HEK293 (cell line): ENCODE results near the gene RGS11.

ENCODE experiments used
- CTCF ChIA-PET: fragments of 350-600 bp; formaldehyde crosslinking; extraction: SDS; loops from one replicate; lab custom pipeline; 2021; ENCODE audit warnings: antibody characterized with exemption; lab: Yijun Ruan, JAX
- POLR2A ChIA-PET: fragments of 300-600 bp; formaldehyde crosslinking; extraction: SDS; loops from one replicate; lab custom pipeline; 2020; ENCODE audit warnings: antibody characterized with exemption, inconsistent platforms; lab: Yijun Ruan, JAX
- H3K27ac ChIP-seq: fragments of 200-500 bp; sonication (Bioruptor generic); 2 replicates; pipeline ENCODE4 v1.5.1; 2014; ENCODE audit warnings: low read depth, low read length, control low read depth, inconsistent platforms; ENCODE audit errors: extremely low read depth
- H3K36me3 ChIP-seq, 2 experiments: fragments of 200-500 bp in 1 of 2; sonication (Bioruptor generic) in 1 of 2; 1 replicate in 1 of 2; 2 replicates in 1 of 2; pipeline ENCODE4 v1.5.1; 2014 to 2017; ENCODE audit warnings: inconsistent platforms in 2 of 2, low read length in 2 of 2; ENCODE audit not compliant: control insufficient read depth in 2 of 2, insufficient read depth in 1 of 2
- H3K4me1 ChIP-seq: fragments of 200-500 bp; sonication (Bioruptor generic); 2 replicates; pipeline ENCODE4 v1.5.1; 2014; ENCODE audit warnings: mild to moderate bottlenecking, low read length, inconsistent platforms; ENCODE audit not compliant: control insufficient read depth, insufficient read depth
- H3K4me3 ChIP-seq: 2 replicates; pipeline ENCODE4 v1.5.1; 2011; ENCODE audit warnings: low read depth, mild to moderate bottlenecking, control low read depth, low read length, moderate library complexity
- H3K9me3 ChIP-seq: fragments of 200-500 bp; sonication (Bioruptor generic); 2 replicates; pipeline ENCODE4 v1.5.1; 2014; ENCODE audit warnings: low read depth, low read length, inconsistent platforms; ENCODE audit not compliant: control insufficient read depth, insufficient read depth
- HOXA7 ChIP-seq: sonication (generic); formaldehyde crosslinking; IDR thresholded peaks from 2 replicates; pipeline ENCODE4 v1.8.1; 2022; ENCODE audit warnings: missing genetic modification reagents, borderline replicate concordance
- KLF7 ChIP-seq: fragments of 450-650 bp; formaldehyde crosslinking; IDR thresholded peaks from 2 replicates; pipeline ENCODE4 v1.5.1; 2016; ENCODE audit warnings: missing biosample characterization, missing genetic modification characterization, borderline replicate concordance
- PRDM2 ChIP-seq: fragments of 450-650 bp; formaldehyde crosslinking; IDR thresholded peaks from 2 replicates; pipeline ENCODE4 v1.5.1; 2016; ENCODE audit warnings: missing biosample characterization, missing genetic modification characterization, borderline replicate concordance
- SP7 ChIP-seq: fragments of 450-650 bp; formaldehyde crosslinking; IDR thresholded peaks from 2 replicates; pipeline ENCODE4 v1.5.1; 2016; ENCODE audit warnings: missing biosample characterization, missing genetic modification characterization
- ZBTB21 ChIP-seq: fragments of 450-650 bp; formaldehyde crosslinking; IDR thresholded peaks from 2 replicates; pipeline ENCODE4 v1.5.1; 2017; ENCODE audit warnings: missing biosample characterization, missing genetic modification characterization
- ZNF121 ChIP-seq: fragments of 450-650 bp; formaldehyde crosslinking; IDR thresholded peaks from 2 replicates; pipeline ENCODE4 v1.5.1; 2016; ENCODE audit warnings: missing biosample characterization, missing genetic modification characterization
- ZNF148 ChIP-seq: fragments of 450-650 bp; formaldehyde crosslinking; IDR thresholded peaks from 2 replicates; pipeline ENCODE4 v1.5.0; 2017; ENCODE audit warnings: missing biosample characterization, missing genetic modification characterization, borderline replicate concordance
- ZNF155 ChIP-seq: fragments of 450-650 bp; formaldehyde crosslinking; IDR thresholded peaks from 2 replicates; pipeline ENCODE4 v1.5.1; 2016; ENCODE audit warnings: missing biosample characterization, missing genetic modification characterization
- ZNF18 ChIP-seq: fragments of 450-650 bp; formaldehyde crosslinking; IDR thresholded peaks from 2 replicates; pipeline ENCODE4 v1.5.1; 2016; ENCODE audit warnings: missing biosample characterization, missing genetic modification characterization
- ZNF214 ChIP-seq: fragments of 450-650 bp; formaldehyde crosslinking; IDR thresholded peaks from 2 replicates; pipeline ENCODE4 v1.5.1; 2017; ENCODE audit warnings: missing biosample characterization, mild to moderate bottlenecking, missing genetic modification characterization, borderline replicate concordance
- ZNF248 ChIP-seq: fragments of 450-650 bp; formaldehyde crosslinking; IDR thresholded peaks from 2 replicates; pipeline ENCODE4 v1.5.1; 2017; ENCODE audit warnings: missing biosample characterization, missing genetic modification characterization
- ZNF280D ChIP-seq: fragments of 450-650 bp; formaldehyde crosslinking; IDR thresholded peaks from 2 replicates; pipeline ENCODE4 v1.5.1; 2016; ENCODE audit warnings: missing biosample characterization, missing genetic modification characterization
- ZNF292 ChIP-seq: fragments of 450-650 bp; formaldehyde crosslinking; IDR thresholded peaks from 2 replicates; pipeline ENCODE4 v1.5.1; 2016; ENCODE audit warnings: low read depth, missing biosample characterization, missing genetic modification characterization, borderline replicate concordance
- ZNF404 ChIP-seq: fragments of 450-650 bp; formaldehyde crosslinking; IDR thresholded peaks from 2 replicates; pipeline ENCODE4 v1.5.1; 2017; ENCODE audit warnings: missing biosample characterization, missing genetic modification characterization
- ZNF423 ChIP-seq: fragments of 450-650 bp; formaldehyde crosslinking; IDR thresholded peaks from 2 replicates; pipeline ENCODE4 v1.5.1; 2016; ENCODE audit warnings: missing biosample characterization, missing genetic modification characterization
- ZNF549 ChIP-seq: fragments of 450-650 bp; IDR thresholded peaks from 2 replicates; pipeline ENCODE4 v1.5.1; 2018; ENCODE audit warnings: missing biosample characterization, missing genetic modification characterization, mild to moderate bottlenecking, inconsistent platforms, moderate library complexity
- ZNF843 ChIP-seq: fragments of 450-650 bp; formaldehyde crosslinking; IDR thresholded peaks from 2 replicates; pipeline ENCODE4 v1.5.1; 2016; ENCODE audit warnings: missing biosample characterization, missing genetic modification characterization
- ZSCAN30 ChIP-seq: fragments of 450-650 bp; IDR thresholded peaks from 2 replicates; pipeline ENCODE4 v1.5.1; 2018; ENCODE audit warnings: missing biosample characterization, mild to moderate bottlenecking, missing genetic modification characterization, moderate library complexity
- TF ChIP-seq, protein P1 (sequence below): fragments of 450-650 bp; formaldehyde crosslinking; IDR thresholded peaks from 2 replicates; pipeline ENCODE4 v1.5.1; 2016; ENCODE audit warnings: missing biosample characterization, missing genetic modification characterization

The RGS11 gene

DNA sequence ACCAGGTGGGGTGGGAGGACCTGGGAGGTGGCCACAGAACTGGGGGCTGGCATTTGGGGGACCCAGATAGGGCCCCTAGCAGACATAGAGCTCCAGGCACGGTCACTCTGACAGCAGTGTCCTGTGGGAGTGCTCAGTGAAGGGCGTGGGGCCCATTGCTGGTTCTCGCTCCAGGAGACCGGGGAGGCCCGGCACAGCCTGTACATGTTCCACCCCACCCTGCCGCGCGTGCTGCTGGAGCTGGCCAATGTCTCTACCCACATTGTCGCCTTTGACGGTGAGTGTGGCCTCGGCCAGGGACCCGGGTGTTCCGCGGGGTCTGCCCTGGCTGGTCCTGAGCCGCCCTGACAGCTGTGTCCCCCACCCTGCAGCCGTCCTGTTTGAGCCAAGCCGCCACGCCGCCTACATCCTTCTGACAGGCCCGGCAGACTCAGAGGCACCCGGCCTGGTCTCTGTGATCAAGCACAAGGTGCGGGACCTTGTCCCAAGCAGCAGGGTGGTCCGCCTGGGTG is 11.2 kb downstream of the RGS11 start:
- Histone ChIP-seq H3K27ac (no peak overlapping the region), H3K36me3 (peaks cover 0 to 48% of the 10 kb centered on the region in 2 experiments; a peak in 1 of 3 replicates), H3K4me3 (no peak overlapping the region), H3K4me1 (no peaks in the 10 kb centered on the region), H3K9me3 (no peaks in the 10 kb centered on the region)
- POLR2A ChIA-PET: interaction anchor here (1.1 kb wide), 1 partner anchor 30 kb away, joined by 4 read pairs; the partner anchor contains the start of gene FAM234A
- no peak for TF ChIP-seq ZNF280D (tag by site-specific recombination)
- no peak for TF ChIP-seq ZNF214 (tag by site-specific recombination)
- no peak for TF ChIP-seq ZNF18 (tag by site-specific recombination)
- TF ChIP-seq KLF7: no peak
- no peak for TF ChIP-seq ZNF404 (tag by site-specific recombination)
- TF ChIP-seq ZNF549 (tag by site-specific recombination): no peak
- no peak for TF ChIP-seq HOXA7 (CRISPR knock-in tag)
- no peak for TF ChIP-seq SP7 (tag by site-specific recombination)
- CTCF ChIA-PET: interaction anchor here (0.7 kb wide), 1 partner anchor 146 kb away, joined by 3 read pairs; no protein-coding TSS in a partner anchor

DNA sequence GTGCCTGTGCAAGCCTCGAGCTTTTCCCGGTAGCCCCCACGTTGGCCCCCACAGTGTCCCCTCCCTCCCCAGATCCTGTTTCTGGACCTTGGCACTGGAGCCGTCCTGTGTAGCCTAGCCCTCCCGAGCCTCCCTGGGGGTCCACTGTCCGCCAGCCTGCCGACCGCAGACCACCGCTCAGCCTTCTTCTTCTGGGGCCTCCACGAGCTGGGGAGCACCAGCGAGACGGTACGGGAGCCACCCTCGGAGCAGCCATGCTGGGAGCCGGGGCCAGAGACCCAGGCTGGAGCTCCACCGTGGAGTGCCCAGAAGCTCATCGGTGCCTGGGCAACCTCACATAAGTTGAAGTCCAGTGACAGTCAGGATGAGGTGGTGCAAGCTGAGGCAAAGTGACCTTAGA is 11.8 kb downstream of the RGS11 start:
- Histone ChIP-seq H3K4me1 (no peaks in the 10 kb centered on the region), H3K9me3 (no peaks in the 10 kb centered on the region), H3K27ac (no peak overlapping the region), H3K4me3 (no peak overlapping the region), H3K36me3 (peaks cover 0 to 54% of the 10 kb centered on the region in 2 experiments; a peak in 1 of 3 replicates)
- ChIA-PET CTCF (interaction anchor here (0.7 kb wide), 1 partner anchor 146 kb away, joined by 3 read pairs; no protein-coding TSS in a partner anchor), POLR2A (interaction anchor here (1.1 kb wide), 1 partner anchor 29 kb away, joined by 4 read pairs; the partner anchor contains the start of gene FAM234A)
- TF ChIP-seq ZNF248 (tag by site-specific recombination) (no peak), ZNF121 (tag by site-specific recombination) (no peak), ZNF155 (no peak), ZNF148 (no peak), ZNF292 (tag by site-specific recombination) (no peak), ZSCAN30 (tag by site-specific recombination) (no peak), ZNF423 (tag by site-specific recombination) (no peak), PRDM2 (no peak), HOXA7 (CRISPR knock-in tag) (no peak), ZNF843 (no peak), ZBTB21 (no peak)
- TF ChIP-seq, protein P1, sequence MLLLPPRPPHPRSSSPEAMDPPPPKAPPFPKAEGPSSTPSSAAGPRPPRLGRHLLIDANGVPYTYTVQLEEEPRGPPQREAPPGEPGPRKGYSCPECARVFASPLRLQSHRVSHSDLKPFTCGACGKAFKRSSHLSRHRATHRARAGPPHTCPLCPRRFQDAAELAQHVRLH (tag by site-specific recombination): no peak
